ENCODE results near the gene NAT9.

Gene NAT9

DNA sequence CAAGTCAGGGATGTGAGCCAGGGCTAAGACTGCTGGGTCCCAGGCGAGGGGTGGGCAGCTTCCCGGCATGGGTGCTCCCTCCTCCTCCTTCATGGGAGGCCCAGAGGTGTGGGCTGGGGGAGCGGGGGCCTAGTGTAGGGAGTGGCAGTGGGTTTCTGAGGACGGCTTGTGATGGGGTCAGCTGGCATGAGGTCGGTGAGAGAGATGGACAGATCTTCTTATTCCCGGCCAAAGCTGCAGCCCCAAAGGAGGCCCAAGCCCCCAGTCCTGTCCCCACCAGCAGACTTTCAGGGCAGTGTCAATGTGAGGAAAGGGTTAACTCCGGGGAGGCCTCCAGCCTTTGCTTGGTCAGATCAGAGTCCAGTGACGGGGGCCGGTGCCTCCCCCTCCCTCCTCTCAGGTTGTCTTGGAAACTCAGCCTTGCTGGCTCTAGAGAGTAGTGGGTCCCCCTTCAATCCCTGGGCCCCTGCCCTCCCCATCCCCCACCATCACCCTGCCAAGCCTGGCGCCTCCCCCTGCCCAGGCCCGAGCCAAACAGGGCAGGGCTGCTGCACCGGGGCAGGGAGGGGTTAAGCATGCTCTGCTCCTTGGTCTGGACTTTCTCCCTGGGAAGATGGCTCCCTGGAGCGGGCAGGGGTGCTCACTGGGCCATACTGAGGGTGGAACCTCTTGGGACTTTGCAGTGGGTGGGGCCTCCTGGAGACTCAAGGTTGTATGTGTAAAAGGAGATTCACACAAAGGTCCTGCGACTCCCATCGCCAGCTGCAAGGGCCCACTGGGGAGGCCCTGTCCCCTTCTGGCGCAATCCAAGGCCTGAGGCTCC is 12.4 kb downstream of the NAT9 start:
- Mint-ChIP-seq H3K9me3 (no peaks in the 10 kb centered on the region), H3K4me3 (no peak overlapping the region), H3K36me3 (peaks cover 10% of the 10 kb centered on the region), H3K4me1 (peaks cover 31% of the 10 kb centered on the region), H3K27ac (peak overlapping the region; percentile 47), H3K27me3 (no peaks in the 10 kb centered on the region)
- ATAC-seq, result no peak

DNA sequence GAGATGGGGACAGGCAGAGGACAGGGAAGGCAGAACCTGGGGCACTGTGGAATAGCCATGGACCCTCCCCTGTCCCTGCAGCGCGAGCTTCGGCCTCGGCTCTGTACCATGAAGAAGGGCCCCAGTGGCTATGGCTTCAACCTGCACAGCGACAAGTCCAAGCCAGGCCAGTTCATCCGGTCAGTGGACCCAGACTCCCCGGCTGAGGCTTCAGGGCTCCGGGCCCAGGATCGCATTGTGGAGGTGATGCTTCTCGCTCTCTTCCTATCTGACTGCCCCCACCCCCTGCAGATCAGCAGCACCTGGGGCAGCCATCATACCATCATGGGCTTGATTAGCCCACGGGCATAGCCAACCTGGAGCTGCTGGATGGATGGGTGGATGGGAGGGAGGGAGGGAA is 14.2 kb downstream of the NAT9 start:
- Mint-ChIP-seq H3K36me3 (peaks cover 4% of the 10 kb centered on the region), H3K9me3 (no peaks in the 10 kb centered on the region), H3K4me3 (no peak overlapping the region), H3K4me1 (peaks cover 50% of the 10 kb centered on the region), H3K27ac (no peak overlapping the region), H3K27me3 (no peaks in the 10 kb centered on the region)
- ATAC-seq, result no peak

DNA sequence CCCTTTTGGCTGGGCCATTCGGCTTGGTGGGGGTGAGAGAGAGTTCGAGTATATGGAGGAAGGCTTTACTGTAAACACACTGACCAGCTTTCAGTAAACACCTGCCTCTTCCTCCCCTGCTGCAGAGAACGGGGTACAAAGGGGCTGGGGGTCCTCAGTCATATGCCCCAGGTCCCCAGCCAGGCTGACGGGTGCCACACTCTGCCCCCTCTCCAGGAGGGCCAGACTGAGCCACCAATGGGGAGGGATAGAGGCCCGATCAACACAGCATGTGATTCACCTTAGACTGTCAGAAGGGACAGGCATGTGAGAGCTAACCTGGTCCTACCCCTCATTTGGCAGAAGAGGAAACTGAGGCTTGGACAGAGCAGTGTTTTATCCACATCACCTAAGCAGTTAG is 14.7 kb downstream of the NAT9 start:
- H3K4me3 Mint-ChIP-seq, result no peak overlapping the region
- H3K9me3 Mint-ChIP-seq, result no peaks in the 10 kb centered on the region
- no peaks in the 10 kb centered on the region for H3K27me3 Mint-ChIP-seq
- peaks cover 53% of the 10 kb centered on the region for H3K4me1 Mint-ChIP-seq
- H3K36me3 Mint-ChIP-seq, result no peaks in the 10 kb centered on the region
- H3K27ac Mint-ChIP-seq, result no peak overlapping the region
- no peak for ATAC-seq

DNA sequence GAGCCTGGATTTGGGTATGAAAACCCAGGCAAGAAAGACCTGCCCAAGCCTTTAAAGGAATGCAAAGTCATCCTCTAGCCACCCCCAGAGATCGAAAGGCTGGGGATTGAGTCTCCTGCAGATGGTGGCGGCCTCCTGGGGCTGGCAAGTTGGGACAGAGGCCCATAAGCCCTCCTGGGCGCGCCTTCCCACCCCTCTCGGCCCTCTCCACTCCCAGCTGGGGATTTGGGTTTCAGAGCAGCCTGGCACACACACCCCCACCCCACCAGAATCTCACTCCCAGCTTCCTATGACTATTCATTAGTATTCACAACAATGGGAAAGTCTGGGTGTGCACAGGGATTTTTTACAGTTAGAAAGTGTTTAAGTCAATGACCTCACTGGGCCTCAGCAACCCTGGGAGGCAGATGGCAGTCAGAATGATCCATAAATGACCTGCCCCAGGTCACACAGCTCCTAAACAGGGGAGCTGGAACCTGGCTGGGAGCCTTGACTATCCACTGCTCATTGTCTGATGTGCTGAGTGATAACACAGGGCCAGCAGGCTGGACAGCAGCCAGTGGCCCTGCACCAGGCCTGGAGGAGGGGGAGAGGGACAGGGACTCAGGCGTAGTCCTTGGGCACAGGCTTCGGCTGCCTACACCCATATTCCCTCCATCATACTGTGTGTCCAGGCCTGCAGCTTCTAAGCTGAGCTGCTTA is 15.6 kb downstream of the NAT9 start:
- no peak overlapping the region for H3K4me3 Mint-ChIP-seq
- no peaks in the 10 kb centered on the region for H3K27me3 Mint-ChIP-seq
- H3K9me3 Mint-ChIP-seq, result no peaks in the 10 kb centered on the region
- no peaks in the 10 kb centered on the region for H3K36me3 Mint-ChIP-seq
- no peak for ATAC-seq
- H3K4me1 Mint-ChIP-seq, result peaks cover 54% of the 10 kb centered on the region
- no peak overlapping the region for H3K27ac Mint-ChIP-seq

DNA sequence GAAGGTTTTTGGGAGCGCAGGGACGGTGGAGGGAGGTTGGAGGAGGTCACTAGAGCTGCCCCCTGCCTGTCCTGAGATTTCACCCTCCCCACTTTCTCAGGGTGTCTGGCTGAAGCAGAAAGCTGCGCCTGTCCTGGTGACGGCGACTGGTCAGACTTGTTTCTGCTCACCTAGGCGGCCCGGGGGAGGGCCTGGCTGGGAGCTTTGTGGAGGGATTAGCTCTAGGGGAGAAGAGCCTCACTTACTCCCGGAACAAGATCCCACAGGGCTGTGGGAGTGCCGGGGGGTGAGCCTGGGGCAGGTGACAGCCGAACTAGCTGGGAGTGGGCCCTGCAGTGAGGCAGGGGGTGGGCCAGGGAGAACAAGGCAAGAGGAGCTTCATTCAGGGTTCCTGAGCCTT is 16.2 kb downstream of the NAT9 start:
- Mint-ChIP-seq H3K36me3 (no peaks in the 10 kb centered on the region), H3K4me3 (no peak overlapping the region), H3K4me1 (peaks cover 60% of the 10 kb centered on the region), H3K27me3 (no peaks in the 10 kb centered on the region), H3K27ac (peak overlapping the region; percentile 64), H3K9me3 (no peaks in the 10 kb centered on the region)
- no peak for ATAC-seq

DNA sequence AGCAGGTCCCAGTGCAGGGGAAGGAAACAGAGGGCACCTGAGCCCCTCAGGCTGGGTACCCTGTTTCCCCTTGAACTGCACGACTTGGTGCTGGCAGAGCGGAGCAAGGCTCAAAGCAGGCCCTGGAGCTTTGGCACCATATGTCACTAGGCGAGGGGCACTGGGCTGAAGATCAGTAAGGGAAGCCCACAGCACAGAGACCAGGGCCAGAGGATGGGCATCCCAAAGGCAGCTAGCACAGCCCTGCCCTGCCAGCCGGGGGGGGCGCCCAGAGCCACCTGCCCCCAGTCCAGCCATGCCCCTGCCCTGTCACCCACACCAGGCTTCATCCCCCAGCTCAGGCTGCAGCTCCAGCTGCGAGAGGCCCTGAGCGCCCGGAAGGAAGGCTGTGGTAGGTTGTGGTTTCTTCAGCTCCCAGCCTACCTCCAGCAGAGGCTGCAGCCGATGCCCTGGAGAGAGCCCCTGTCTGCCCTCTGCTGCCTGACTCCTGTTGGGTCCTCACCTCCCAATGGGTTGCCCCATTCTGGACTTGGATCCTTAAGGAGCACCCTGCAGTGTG is 16.8 kb downstream of the NAT9 start:
- no peaks in the 10 kb centered on the region for H3K36me3 Mint-ChIP-seq
- H3K9me3 Mint-ChIP-seq, result no peaks in the 10 kb centered on the region
- H3K27ac Mint-ChIP-seq, result peak overlapping the region; percentile 64
- peak overlapping the region; percentile 22 for H3K4me3 Mint-ChIP-seq
- no peaks in the 10 kb centered on the region for H3K27me3 Mint-ChIP-seq
- peak; percentile 79 for ATAC-seq
- peaks cover 66% of the 10 kb centered on the region for H3K4me1 Mint-ChIP-seq

DNA sequence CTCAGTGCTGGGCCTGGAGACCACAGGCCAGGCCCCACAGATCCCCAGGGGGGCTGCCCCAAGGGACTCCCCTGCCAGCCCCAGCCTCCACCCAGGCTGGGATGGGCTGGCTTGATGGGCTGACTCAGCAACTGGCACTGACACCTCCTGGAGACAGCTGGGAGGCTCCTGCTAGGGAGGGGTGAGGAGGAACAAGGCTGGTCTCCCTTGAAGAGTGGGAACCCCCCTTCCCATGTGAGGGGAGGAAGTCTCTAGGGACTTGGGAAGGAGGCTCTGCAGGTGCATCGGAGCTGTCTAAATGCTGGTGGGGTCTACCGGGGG is 17.3 kb downstream of the NAT9 start:
- Mint-ChIP-seq H3K27ac (peak overlapping the region; percentile 64), H3K36me3 (no peaks in the 10 kb centered on the region), H3K4me1 (peaks cover 68% of the 10 kb centered on the region), H3K27me3 (no peaks in the 10 kb centered on the region), H3K4me3 (no peak overlapping the region), H3K9me3 (no peaks in the 10 kb centered on the region)
- ATAC-seq, result peak; percentile 66

DNA sequence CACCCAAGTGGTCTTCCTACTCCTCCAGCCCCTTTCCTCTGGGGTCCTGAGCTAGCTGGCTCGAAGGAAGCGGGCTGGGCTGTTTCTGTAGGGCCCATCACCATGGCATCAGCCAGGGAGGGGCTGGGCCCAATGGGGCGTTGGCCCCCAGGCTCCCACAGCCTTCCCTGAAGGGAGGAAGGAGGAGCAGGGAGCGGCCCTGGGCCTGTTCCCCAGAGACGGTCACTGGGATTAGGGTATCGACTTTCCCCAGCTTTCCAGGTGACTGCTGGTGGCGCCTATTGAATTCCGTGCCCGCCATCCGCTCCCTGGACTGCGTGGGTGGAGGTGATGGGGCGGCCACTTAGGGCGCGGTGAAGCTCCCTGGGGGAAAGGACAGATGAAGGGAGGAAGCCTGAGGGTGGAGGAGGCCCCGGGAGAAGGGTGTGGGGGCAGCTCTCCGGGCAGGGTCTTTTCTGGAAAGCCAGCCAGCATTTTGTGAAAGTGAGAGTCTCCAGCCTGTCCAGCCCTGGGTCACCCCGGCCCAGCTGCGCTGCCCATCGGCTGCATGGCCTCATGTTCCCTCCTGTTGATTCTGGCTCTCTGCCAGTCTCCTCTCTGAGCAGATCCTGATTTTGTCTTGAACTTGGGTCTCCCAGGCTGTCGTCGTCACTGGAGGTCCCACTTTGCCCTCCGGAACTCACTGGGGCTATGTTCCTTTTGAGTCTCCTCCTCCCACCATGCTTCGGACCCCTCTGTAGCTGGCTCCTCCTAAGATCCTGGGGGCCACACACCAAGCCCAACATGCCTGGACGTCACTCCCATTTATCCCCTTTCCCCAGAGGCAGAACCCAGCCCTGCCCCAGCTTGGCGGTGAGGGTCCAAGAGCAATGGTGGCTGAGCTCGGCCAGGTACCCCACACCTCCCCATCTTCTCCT is 18.0 kb downstream of the NAT9 start:
- peaks cover 68% of the 10 kb centered on the region for H3K4me1 Mint-ChIP-seq
- H3K36me3 Mint-ChIP-seq, result peaks cover 1% of the 10 kb centered on the region
- ATAC-seq, result no peak
- no peaks in the 10 kb centered on the region for H3K9me3 Mint-ChIP-seq
- H3K27me3 Mint-ChIP-seq, result no peaks in the 10 kb centered on the region
- no peak overlapping the region for H3K4me3 Mint-ChIP-seq
- H3K27ac Mint-ChIP-seq, result peak overlapping the region; percentile 64

DNA sequence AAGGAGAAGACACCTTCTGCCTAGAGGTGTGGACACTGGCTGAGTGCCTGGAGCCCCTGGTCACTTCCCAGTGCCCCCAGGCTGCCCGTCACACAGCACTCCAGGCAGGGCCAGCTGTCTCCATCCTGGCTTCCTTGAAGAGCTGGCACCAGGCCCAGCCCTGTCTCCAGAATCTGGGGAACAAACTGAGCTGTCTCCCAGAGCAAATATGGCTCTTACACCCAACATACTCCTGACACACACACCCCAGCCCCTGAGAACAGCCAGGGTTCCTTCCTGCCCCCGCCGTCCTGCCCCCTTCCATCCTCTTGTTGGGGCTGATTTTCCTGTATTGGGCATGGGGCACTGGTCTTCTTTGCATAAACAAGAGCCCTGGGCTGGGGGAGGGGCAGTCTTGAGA is 18.6 kb downstream of the NAT9 start:
- no peak for ATAC-seq
- H3K4me3 Mint-ChIP-seq, result no peak overlapping the region
- peaks cover 8% of the 10 kb centered on the region for H3K36me3 Mint-ChIP-seq
- no peaks in the 10 kb centered on the region for H3K27me3 Mint-ChIP-seq
- H3K4me1 Mint-ChIP-seq, result peaks cover 72% of the 10 kb centered on the region
- H3K27ac Mint-ChIP-seq, result peak overlapping the region; percentile 25
- H3K9me3 Mint-ChIP-seq, result no peaks in the 10 kb centered on the region

DNA sequence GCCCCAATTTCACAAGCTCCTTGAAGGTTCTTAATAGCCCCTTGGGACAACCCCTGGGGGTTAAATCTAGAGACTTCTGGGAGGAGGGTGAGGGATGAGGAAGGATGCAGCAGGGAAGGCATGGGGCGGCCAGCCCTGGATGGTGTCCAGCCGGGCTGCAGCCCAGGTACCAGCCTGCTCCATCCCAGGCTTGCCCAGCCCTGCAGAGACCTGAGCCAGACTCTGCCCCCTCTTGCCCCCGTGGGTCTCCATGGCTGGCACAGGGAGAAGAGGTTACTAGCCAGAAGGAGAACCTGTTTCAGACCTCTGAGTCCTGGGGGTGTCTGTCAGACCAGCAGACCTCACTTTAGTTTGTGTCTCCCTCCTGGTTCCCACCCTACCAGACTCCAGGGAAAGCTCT is 19.3 kb downstream of the NAT9 start:
- Mint-ChIP-seq H3K4me3 (no peak overlapping the region), H3K4me1 (peaks cover 78% of the 10 kb centered on the region)

DNA sequence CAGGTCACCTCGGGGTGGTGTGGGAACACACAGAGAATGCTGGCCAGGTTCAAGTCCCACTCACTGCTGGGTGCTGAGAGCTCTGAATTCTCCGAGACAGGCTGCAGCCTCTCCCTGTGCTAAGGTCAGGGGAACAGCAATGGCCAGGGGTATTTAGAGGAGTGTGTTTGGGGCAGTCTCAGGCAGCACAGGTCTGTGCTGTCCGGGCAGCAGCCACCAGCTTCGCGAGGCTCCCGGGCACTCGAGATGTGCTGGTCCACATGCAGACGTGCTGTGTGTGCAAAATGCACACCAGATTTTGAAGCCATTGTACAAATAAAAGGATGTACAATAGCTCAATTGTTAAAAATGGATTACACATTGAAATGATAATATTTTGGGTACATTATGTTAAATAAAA is 20.6 kb downstream of the NAT9 start:
- H3K27ac Mint-ChIP-seq, result no peak overlapping the region
- no peak overlapping the region for H3K4me3 Mint-ChIP-seq
- no peaks in the 10 kb centered on the region for H3K9me3 Mint-ChIP-seq
- ATAC-seq, result no peak
- peaks cover 17% of the 10 kb centered on the region for H3K36me3 Mint-ChIP-seq
- H3K4me1 Mint-ChIP-seq, result peaks cover 90% of the 10 kb centered on the region
- H3K27me3 Mint-ChIP-seq, result no peaks in the 10 kb centered on the region

More for the DNA sequence above, 19.3 kb downstream of the NAT9 start:
- Mint-ChIP-seq H3K36me3 (peaks cover 12% of the 10 kb centered on the region), H3K9me3 (no peaks in the 10 kb centered on the region), H3K27ac (no peak overlapping the region), H3K27me3 (no peaks in the 10 kb centered on the region)
- no peak for ATAC-seq

DNA sequence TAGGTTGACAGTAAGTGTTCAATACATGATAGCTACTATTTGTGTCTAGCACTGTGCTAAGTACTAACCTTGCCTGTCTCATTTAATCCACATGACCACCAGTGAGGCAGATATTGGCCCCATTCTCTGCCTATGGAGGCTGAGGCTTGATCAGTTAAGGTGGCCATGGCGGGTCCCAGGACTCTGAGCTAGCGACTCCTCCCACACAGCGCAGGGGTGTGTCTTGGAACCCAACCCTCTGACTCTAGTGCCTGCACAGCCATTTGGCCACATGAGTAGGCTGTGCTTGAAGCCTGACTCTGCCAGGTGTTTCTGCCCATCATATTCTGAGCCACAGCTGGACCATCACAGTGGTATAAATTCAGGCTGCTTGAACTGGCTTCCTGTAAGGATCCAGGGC is 21.3 kb downstream of the NAT9 start:
- Mint-ChIP-seq H3K36me3 (peaks cover 17% of the 10 kb centered on the region), H3K9me3 (no peaks in the 10 kb centered on the region), H3K27me3 (no peaks in the 10 kb centered on the region), H3K4me1 (peaks cover 90% of the 10 kb centered on the region), H3K4me3 (no peak overlapping the region), H3K27ac (peak overlapping the region; percentile 13)
- ATAC-seq, result no peak

DNA sequence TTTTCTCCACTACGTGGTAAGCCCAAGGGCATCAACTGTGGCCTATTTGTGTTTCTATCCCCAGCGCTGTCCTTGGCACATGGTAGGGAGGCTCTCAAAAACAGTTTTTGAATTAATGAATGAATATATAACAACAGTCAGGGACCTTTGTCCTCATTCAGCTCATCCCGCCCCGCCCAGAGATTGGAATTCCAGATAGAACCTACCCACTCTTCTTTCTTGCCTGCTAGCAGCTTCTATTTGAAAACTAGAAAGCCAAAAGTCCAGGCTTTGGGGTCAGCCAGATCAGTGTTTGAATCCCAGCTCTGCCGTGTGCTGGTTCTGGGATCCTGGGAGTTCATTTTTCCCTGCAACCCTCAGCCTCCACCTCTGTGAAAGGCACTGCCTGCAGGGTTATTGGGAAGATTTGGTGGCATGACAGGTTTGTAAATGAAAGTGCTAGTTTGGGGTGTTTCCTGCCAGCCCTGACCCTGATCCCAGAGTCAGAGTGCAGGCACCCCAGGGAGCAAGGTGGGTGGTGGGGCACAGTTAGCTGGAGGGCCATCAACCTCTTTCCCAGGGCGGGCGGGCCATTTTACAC is 23.2 kb downstream of the NAT9 start:
- no peak for ATAC-seq
- no peaks in the 10 kb centered on the region for H3K27me3 Mint-ChIP-seq
- H3K4me3 Mint-ChIP-seq, result no peak overlapping the region
- no peak overlapping the region for H3K27ac Mint-ChIP-seq
- H3K9me3 Mint-ChIP-seq, result no peaks in the 10 kb centered on the region
- H3K4me1 Mint-ChIP-seq, result peaks cover 78% of the 10 kb centered on the region
- peaks cover 17% of the 10 kb centered on the region for H3K36me3 Mint-ChIP-seq

DNA sequence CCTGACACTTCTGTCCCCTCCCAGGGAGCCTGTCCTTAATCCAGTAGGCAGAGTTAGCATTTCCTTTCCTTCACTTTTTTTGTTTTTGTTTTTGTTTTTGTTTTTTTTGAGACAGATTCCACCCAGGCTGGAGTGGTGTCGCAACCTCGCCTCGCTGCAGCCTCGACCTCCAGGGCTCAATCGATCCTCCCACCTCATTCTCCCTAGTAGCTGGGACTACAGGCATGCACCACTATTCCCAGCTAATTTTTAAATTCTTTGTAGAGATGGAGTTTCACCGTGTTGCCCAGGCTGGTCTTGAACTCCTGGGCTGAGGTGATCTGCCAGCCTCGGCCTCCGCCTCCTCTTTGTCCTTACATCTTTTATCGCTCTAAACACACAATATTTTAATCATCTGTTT is 23.7 kb downstream of the NAT9 start:
- Mint-ChIP-seq H3K27ac (no peak overlapping the region), H3K27me3 (no peaks in the 10 kb centered on the region), H3K36me3 (peaks cover 17% of the 10 kb centered on the region), H3K9me3 (no peaks in the 10 kb centered on the region), H3K4me1 (peaks cover 73% of the 10 kb centered on the region), H3K4me3 (no peak overlapping the region)
- ATAC-seq, result no peak
